H9 (cell line): ENCODE results near the gene PLXND1. TPM values are rescaled to one million over a fixed set of nuclear protein-coding genes. Genes with fewer than 3 reads are reported as not detected.

Experiments used
- DNase-seq: peaks from one replicate; pipeline ENCODE4 v3.0.0-alpha.2; 2017
- H2AFZ ChIP-seq: one replicate; pipeline ENCODE4 v1.6.1; 2013; ENCODE audit warnings: mild to moderate bottlenecking, low read length, control low read depth, moderate library complexity
- H2AK5ac ChIP-seq: 2 replicates; pipeline ENCODE4 v1.6.1; 2013; ENCODE audit warnings: low read length, control low read depth, mixed read lengths; ENCODE audit not compliant: insufficient read length
- H2BK120ac ChIP-seq: one replicate; pipeline ENCODE4 v1.6.1; 2013; ENCODE audit warnings: low read depth, mild to moderate bottlenecking, low read length, control low read depth, inconsistent platforms; ENCODE audit not compliant: poor library complexity, severe bottlenecking
- H2BK12ac ChIP-seq: 2 replicates; pipeline ENCODE4 v1.6.1; 2013; ENCODE audit warnings: low read length, control low read depth, mixed read lengths, low read depth; ENCODE audit not compliant: insufficient read length
- H2BK15ac ChIP-seq: 2 replicates; pipeline ENCODE4 v1.6.1; 2013; ENCODE audit warnings: low read depth, low read length, control low read depth
- H2BK20ac ChIP-seq: one replicate; pipeline ENCODE4 v1.6.1; 2013; ENCODE audit warnings: low read depth, mild to moderate bottlenecking, low read length, control low read depth, inconsistent platforms; ENCODE audit not compliant: poor library complexity, severe bottlenecking
- H2BK5ac ChIP-seq: 2 replicates; pipeline ENCODE4 v1.6.1; 2013; ENCODE audit warnings: low read length, control low read depth, mixed read lengths; ENCODE audit not compliant: insufficient read length
- H3K14ac ChIP-seq: 2 replicates; pipeline ENCODE4 v1.6.1; 2013; ENCODE audit warnings: low read length, control low read depth; ENCODE audit not compliant: insufficient read depth
- H3K18ac ChIP-seq: 2 replicates; pipeline ENCODE4 v1.6.1; 2013; ENCODE audit warnings: low read depth, mild to moderate bottlenecking, mixed read lengths, low read length, control low read depth; ENCODE audit not compliant: insufficient read length
- H3K23ac ChIP-seq: 2 replicates; pipeline ENCODE4 v1.6.1; 2013; ENCODE audit warnings: low read length, control low read depth, mixed read lengths, low read depth; ENCODE audit not compliant: insufficient read length
- H3K23me2 ChIP-seq: 2 replicates; pipeline ENCODE4 v1.6.1; 2013; ENCODE audit warnings: low read depth, mild to moderate bottlenecking, mixed read lengths, low read length, control low read depth; ENCODE audit not compliant: insufficient read length, poor library complexity, severe bottlenecking
- H3K27ac ChIP-seq: 2 replicates; pipeline ENCODE4 v1.5.1; 2013; ENCODE audit warnings: low read length, control low read depth, mixed read lengths, low read depth; ENCODE audit not compliant: insufficient read length
- H3K27me3 ChIP-seq: 2 replicates; pipeline ENCODE4 v1.6.1; 2013; ENCODE audit warnings: low read length, control low read depth, inconsistent platforms; ENCODE audit not compliant: insufficient read depth
- H3K4ac ChIP-seq: 2 replicates; pipeline ENCODE4 v1.6.1; 2013; ENCODE audit warnings: low read depth, mild to moderate bottlenecking, control low read depth, inconsistent platforms, low read length, moderate library complexity
- H3K4me1 ChIP-seq: 2 replicates; pipeline ENCODE4 v1.6.1; 2013; ENCODE audit warnings: low read length, control low read depth, inconsistent platforms; ENCODE audit not compliant: insufficient read depth
- H3K4me2 ChIP-seq: 2 replicates; pipeline ENCODE4 v1.6.1; 2013; ENCODE audit warnings: low read length, control low read depth, mixed read lengths; ENCODE audit not compliant: insufficient read length, insufficient read depth
- H3K56ac ChIP-seq: 2 replicates; pipeline ENCODE4 v1.6.1; 2013; ENCODE audit warnings: low read depth, mild to moderate bottlenecking, mixed read lengths, low read length, control low read depth; ENCODE audit not compliant: insufficient read length
- H3K79me1 ChIP-seq: 2 replicates; pipeline ENCODE4 v1.6.1; 2013; ENCODE audit warnings: low read depth, mild to moderate bottlenecking, moderate library complexity, low read length, control low read depth, inconsistent platforms; ENCODE audit not compliant: insufficient read depth, poor library complexity, severe bottlenecking
- H3K79me2 ChIP-seq: 2 replicates; pipeline ENCODE4 v1.6.1; 2013; ENCODE audit warnings: low read length, control low read depth, inconsistent platforms; ENCODE audit not compliant: insufficient read depth
- H3K9ac ChIP-seq: 2 replicates; pipeline ENCODE4 v1.6.1; 2013; ENCODE audit warnings: low read length, control low read depth, mixed read lengths; ENCODE audit not compliant: insufficient read length; ENCODE audit errors: extremely low read depth
- H3K9me3 ChIP-seq: one replicate; pipeline ENCODE4 v1.6.1; 2013; ENCODE audit warnings: low read depth, low read length, inconsistent platforms; ENCODE audit not compliant: control insufficient read depth
- H3T11ph ChIP-seq: one replicate; pipeline ENCODE4 v1.6.1; 2013; ENCODE audit warnings: mild to moderate bottlenecking, low read length, control low read depth, inconsistent platforms
- H4K20me1 ChIP-seq: one replicate; pipeline ENCODE4 v1.6.1; 2013; ENCODE audit not compliant: control insufficient read depth, insufficient read length, insufficient read depth
- H4K5ac ChIP-seq: 2 replicates; pipeline ENCODE4 v1.6.1; 2013; ENCODE audit warnings: low read depth, mild to moderate bottlenecking, mixed read lengths, low read length, control low read depth; ENCODE audit not compliant: insufficient read length
- H4K8ac ChIP-seq: replicated peaks from 2 replicates; pipeline ENCODE4 v1.6.1; 2013; ENCODE audit warnings: low read length, control low read depth, mixed read lengths, low read depth; ENCODE audit not compliant: insufficient read length
- H4K91ac ChIP-seq: 2 replicates; pipeline ENCODE4 v1.6.1; 2013; ENCODE audit warnings: low read depth, mild to moderate bottlenecking, moderate library complexity, mixed read lengths, low read length, control low read depth; ENCODE audit not compliant: insufficient read length
- H3K27ac Mint-ChIP-seq, 3 experiments: 2 replicates in 2 of 3; 3 replicates in 1 of 3; pipeline ENCODE4 v1.8.0; 2020 to 2021; ENCODE audit warnings: mixed read lengths in 3 of 3, mild to moderate bottlenecking in 1 of 3, moderate library complexity in 1 of 3
- H3K27me3 Mint-ChIP-seq: 2 replicates; pipeline ENCODE4 v1.8.0; 2021; ENCODE audit warnings: low read depth, mild to moderate bottlenecking, moderate library complexity, mixed read lengths
- H3K36me3 Mint-ChIP-seq, 3 experiments: 2 replicates in 2 of 3; 3 replicates in 1 of 3; pipeline ENCODE4 v1.8.0; 2020 to 2021; ENCODE audit warnings: low read depth in 3 of 3, mixed read lengths in 3 of 3; ENCODE audit not compliant: insufficient read depth in 1 of 3
- H3K4me1 Mint-ChIP-seq, 2 experiments: 2 replicates each; pipeline ENCODE4 v1.8.0; 2020; ENCODE audit warnings: mixed read lengths in 2 of 2
- H3K4me3 Mint-ChIP-seq, 2 experiments: 2 replicates in 1 of 2; 3 replicates in 1 of 2; pipeline ENCODE4 v1.8.0; 2020 to 2021; ENCODE audit warnings: mild to moderate bottlenecking in 2 of 2, mixed read lengths in 2 of 2, moderate library complexity in 1 of 2
- H3K9me3 Mint-ChIP-seq, 2 experiments: 2 replicates in 1 of 2; 3 replicates in 1 of 2; pipeline ENCODE4 v1.8.0; 2020; ENCODE audit warnings: mild to moderate bottlenecking in 2 of 2, mixed read lengths in 2 of 2, moderate library complexity in 1 of 2
- CTCF ChIP-seq: fragments of 200-600 bp; sonication (generic); conservative IDR thresholded peaks from 3 replicates; pipeline ENCODE4 v1.8.0; 2021; ENCODE audit warnings: antibody characterized with exemption, mild to moderate bottlenecking
- WGBS: extraction: QIAGEN DNeasy Blood & Tissue Kit; methylation state at CpG from one replicate; pipeline ENCODE4 v1.1.7; 2013; ENCODE audit warnings: missing lambda C conversion rate, low lambda C conversion rate, mixed read lengths; ENCODE audit not compliant: insufficient read length; ENCODE audit errors: extremely low coverage; 5-methylcytosine and 5-hydroxymethylcytosine counted together
- total RNA-seq: library from RNA; stranded (reverse); gene quantifications from 2 replicates; pipeline ENCODE4 v1.2.1, GENCODE V29; 2021

The PLXND1 gene
- total RNA-seq, 1 experiment from 2014 or later: 50.9 TPM

DNA sequence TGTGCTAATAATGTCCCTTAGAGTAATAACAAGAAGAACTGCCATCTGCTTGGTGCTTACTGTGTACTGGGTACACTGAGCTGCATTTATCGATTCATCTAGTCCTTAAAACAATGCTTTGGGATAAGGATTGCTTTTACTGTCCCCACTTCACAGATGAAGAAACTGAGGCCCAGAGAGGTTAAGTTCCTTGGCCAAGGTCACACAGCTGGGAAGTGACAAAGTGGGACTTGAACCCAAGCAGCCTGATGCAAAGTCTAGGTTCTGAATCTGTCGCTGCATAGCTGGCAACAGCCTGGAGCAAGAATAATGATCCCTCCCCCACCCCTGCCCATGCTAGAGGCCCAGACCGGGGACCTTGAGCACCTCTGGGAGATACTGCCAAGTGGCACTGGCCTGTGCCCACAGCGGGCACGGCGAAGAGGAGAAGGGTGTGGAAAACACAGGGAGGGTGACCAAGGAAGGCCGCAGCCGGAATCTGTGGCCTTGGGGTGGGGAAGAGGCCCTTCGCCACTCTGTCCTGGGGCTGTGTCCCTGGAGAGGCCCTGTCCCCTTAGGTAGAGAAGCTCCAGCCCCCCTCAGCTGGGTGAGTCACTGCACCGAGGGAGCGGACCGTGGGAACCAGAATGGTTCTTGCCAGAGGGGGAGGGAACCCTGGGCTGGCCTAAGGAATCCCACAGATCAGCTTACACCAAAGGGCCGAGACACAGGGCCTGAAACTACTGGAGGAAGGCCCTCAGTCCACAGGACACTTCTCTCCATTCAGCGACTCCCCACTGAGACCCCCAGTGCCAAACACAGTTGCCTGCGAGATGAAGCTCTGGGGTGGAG is 3.5 kb downstream of the PLXND1 start:
- no peaks in the 10 kb centered on the region for H3K9me3 ChIP-seq
- peaks cover 2% of the 10 kb centered on the region; the same call in 1 of the 2 replicates for H3K4me1 ChIP-seq
- peaks cover 6% of the 10 kb centered on the region; the same call in 1 of the 2 replicates for H3K27me3 ChIP-seq
- no peak overlapping the region for H2AK5ac ChIP-seq
- H3K18ac ChIP-seq: no peak overlapping the region
- Mint-ChIP-seq H3K4me3 (peak overlapping the region; percentile 39 to 93; a peak in 4 of 5 replicates), H3K4me1 (peaks cover 73 to 74% of the 10 kb centered on the region in 2 experiments), H3K27me3 (peaks cover 30% of the 10 kb centered on the region), H3K36me3 (peaks cover 0 to 3% (median 0%) of the 10 kb centered on the region in 3 experiments; a peak in 3 of 7 replicates), H3K9me3 (peaks cover 3 to 4% of the 10 kb centered on the region in 2 experiments; a peak in 2 of 5 replicates), H3K27ac (peak overlapping the region in 2 of 3 experiments; percentile 15 to 68; a peak in 3 of 7 replicates)
- H3K4ac ChIP-seq: no peak overlapping the region
- peaks cover 12% of the 10 kb centered on the region for H3K23me2 ChIP-seq
- no peak overlapping the region for H3K23ac ChIP-seq
- no peak overlapping the region for H2BK12ac ChIP-seq
- H2BK5ac ChIP-seq: no peak overlapping the region
- H2BK20ac ChIP-seq: no peak overlapping the region
- no peak for TF ChIP-seq CTCF
- H3K79me2 ChIP-seq: peaks cover 4% of the 10 kb centered on the region; the same call in 1 of the 2 replicates
- H2BK15ac ChIP-seq: no peak overlapping the region
- no peak overlapping the region for H4K91ac ChIP-seq
- no peak overlapping the region for H4K8ac ChIP-seq
- no peak overlapping the region; the same call in 1 of the 2 replicates for H3K14ac ChIP-seq
- no CpG with 5 or more reads among the region's 15 CpGs for WGBS
- H3T11ph ChIP-seq: no peak overlapping the region
- no peak overlapping the region for H2BK120ac ChIP-seq
- H3K56ac ChIP-seq: no peak overlapping the region
- no peak overlapping the region for H2AFZ ChIP-seq
- H3K27ac ChIP-seq: no peak overlapping the region
- H4K20me1 ChIP-seq: no peaks in the 10 kb centered on the region
- no peak overlapping the region for H4K5ac ChIP-seq
- H3K9ac ChIP-seq: no peak overlapping the region
- peak; percentile 79 for DNase-seq
- no peaks in the 10 kb centered on the region for H3K79me1 ChIP-seq
- H3K4me2 ChIP-seq: no peak overlapping the region
